AG04450 (cell line): ENCODE data around the gene S100A7A. TPM values are rescaled to one million over a fixed set of nuclear protein-coding genes. Genes with fewer than 3 reads are reported as not detected.

Source experiments
- CTCF ChIA-PET: fragments of 300-600, 350-600 bp; formaldehyde crosslinking; extraction: SDS; loops from one replicate; lab custom pipeline; 2022; ENCODE audit warnings: antibody characterized with exemption, inconsistent platforms; lab: Charles Lee
- POLR2A ChIA-PET: fragments of 350-600 bp; formaldehyde crosslinking; extraction: SDS; loops from one replicate; lab custom pipeline; 2021; ENCODE audit warnings: antibody characterized with exemption, inconsistent platforms; lab: Yijun Ruan, JAX
- DNase-seq: peaks from one replicate; pipeline ENCODE4 v3.0.0-alpha.2; 2011; ENCODE audit warnings: low read depth, low spot score
- H3K27ac ChIP-seq: one replicate; pipeline ENCODE4 v1.5.1; 2012; ENCODE audit warnings: low read depth, low read length, control low read depth
- H3K27me3 ChIP-seq: one replicate; pipeline ENCODE4 v1.6.0; 2012; ENCODE audit warnings: low read length; ENCODE audit not compliant: control insufficient read depth, insufficient read depth
- H3K4me3 ChIP-seq: 2 replicates; pipeline ENCODE4 v1.5.1; 2011; ENCODE audit warnings: mild to moderate bottlenecking, low read depth, low read length, control low read depth
- H3K9me3 ChIP-seq: 2 replicates; pipeline ENCODE4 v1.5.1; 2012; ENCODE audit warnings: low read length; ENCODE audit not compliant: control insufficient read depth, insufficient read depth
- CTCF ChIP-seq: IDR thresholded peaks from 2 replicates; pipeline ENCODE4 v1.5.1; 2011; ENCODE audit warnings: low read depth, low read length, control low read depth, inconsistent platforms
- polyA plus RNA-seq: library from polyadenylated mRNA; depleted of rRNA; stranded (reverse); fragments of >200 nt; gene quantifications from 2 replicates; pipeline ENCODE4 v1.2.3, GENCODE V29; 2011

S100A7A gene
- polyA plus RNA-seq, 1 experiment: not detected

- no peaks in the 10 kb centered on the region for H3K27me3 ChIP-seq
- no peak overlapping the region for H3K27ac ChIP-seq
- DNase-seq: no peak
- no peaks in the 10 kb centered on the region for H3K9me3 ChIP-seq
- ChIA-PET CTCF (interaction anchor here (0.6 to 1.3 kb wide), 3 partner anchors 17 to 122 kb away, joined by 3 to 4 read pairs (median 3); no protein-coding TSS in a partner anchor), POLR2A (no interaction called here)
- H3K4me3 ChIP-seq: no peak overlapping the region
- TF ChIP-seq CTCF: no peak
These were observed 43.7 kb upstream of the S100A7A start for GRCh38 chr1:153372571-153372970.

DNA sequence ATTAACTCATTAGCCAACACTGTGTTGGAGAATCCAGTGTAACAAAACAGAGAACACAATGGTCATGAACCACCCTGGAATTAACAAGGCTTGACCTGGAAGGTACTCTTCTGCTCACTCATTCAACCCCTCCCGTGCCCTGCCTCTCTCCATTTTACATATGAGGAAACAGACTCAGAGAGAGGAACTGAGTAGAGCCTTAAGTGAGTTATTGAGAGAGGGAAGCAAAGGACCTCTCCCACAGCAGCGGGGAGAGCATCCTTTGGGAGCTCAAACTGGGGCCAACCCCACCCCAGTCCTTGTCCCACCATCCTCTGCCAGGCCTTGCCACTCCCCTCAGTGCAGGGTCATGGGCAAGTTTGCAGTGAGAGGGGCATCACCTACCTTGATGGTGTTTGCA is 42.2 kb upstream of the S100A7A start:
- H3K27me3 ChIP-seq: no peaks in the 10 kb centered on the region
- no peaks in the 10 kb centered on the region for H3K9me3 ChIP-seq
- CTCF ChIA-PET: no interaction called here
- H3K4me3 ChIP-seq: no peak overlapping the region
- no peak for DNase-seq
- H3K27ac ChIP-seq: no peak overlapping the region
- no peak for TF ChIP-seq CTCF
- POLR2A ChIA-PET: no interaction called here

DNA sequence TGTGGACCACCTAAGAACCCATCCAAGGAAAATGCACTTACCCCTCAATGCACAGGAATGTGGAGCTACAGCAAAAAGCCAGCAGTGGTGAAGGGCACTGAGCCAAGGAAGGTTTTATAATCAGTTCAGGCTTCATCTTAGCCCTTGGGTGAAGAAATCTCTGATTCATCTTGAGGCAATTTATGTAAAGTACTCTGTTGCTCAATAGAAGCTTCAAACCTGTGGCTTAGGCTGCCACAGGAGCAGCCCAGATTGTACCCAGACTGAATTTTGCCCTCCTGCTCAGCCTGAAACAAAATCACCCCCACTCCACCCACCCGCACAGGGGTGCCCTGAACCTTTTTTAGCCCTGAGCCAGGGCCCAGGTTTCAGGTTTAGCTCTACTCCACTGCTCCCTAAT is 40.8 kb upstream of the S100A7A start, which contains the start of gene S100A12:
Gene S100A12 (minus strand): TSS at position 111 of the 400 bp plus-strand sequence. CDS start 1,029 bp downstream, outside the sequence.
- ChIA-PET CTCF (interaction anchor here (0.6 to 1.0 kb wide), 2 partner anchors 22 to 153 kb away, joined by 3 read pairs; no protein-coding TSS in a partner anchor), POLR2A (no interaction called here)
- peak; percentile 29 for DNase-seq
- H3K9me3 ChIP-seq: peaks cover under 1% of the 10 kb centered on the region; the same call in 1 of the 2 replicates
- no peak within 1 kb of the TSS for H3K27ac ChIP-seq
- no peak within 1 kb of the TSS for H3K4me3 ChIP-seq
- TF ChIP-seq CTCF: no peak
- H3K27me3 ChIP-seq: no peaks in the 10 kb centered on the region

DNA sequence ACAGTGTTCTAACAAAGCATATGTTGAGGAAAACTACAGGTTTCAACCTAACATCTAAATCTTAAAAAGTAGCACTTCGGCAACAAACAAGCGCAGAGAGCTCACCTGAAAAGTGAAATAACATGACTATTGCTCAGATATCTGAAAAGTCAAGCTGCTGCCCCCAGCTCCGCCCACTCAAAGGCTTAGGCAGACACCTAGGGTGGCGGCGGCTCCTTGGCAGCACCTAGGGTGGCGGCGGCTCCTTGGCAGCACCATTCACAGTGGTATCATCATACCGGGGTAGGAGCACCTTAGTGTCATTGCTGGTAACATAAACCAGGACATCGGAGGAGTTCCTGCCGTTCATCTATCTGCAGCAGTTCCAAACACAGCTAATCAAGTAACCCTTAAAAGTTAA is 36.7 kb upstream of the S100A7A start:
- no peak for DNase-seq
- POLR2A ChIA-PET: no interaction called here
- Histone ChIP-seq H3K4me3 (no peak overlapping the region), H3K9me3 (peaks cover 3% of the 10 kb centered on the region; the same call in 1 of the 2 replicates), H3K27ac (no peak overlapping the region), H3K27me3 (no peaks in the 10 kb centered on the region)
- CTCF ChIA-PET: no interaction called here
- TF ChIP-seq CTCF: no peak

DNA sequence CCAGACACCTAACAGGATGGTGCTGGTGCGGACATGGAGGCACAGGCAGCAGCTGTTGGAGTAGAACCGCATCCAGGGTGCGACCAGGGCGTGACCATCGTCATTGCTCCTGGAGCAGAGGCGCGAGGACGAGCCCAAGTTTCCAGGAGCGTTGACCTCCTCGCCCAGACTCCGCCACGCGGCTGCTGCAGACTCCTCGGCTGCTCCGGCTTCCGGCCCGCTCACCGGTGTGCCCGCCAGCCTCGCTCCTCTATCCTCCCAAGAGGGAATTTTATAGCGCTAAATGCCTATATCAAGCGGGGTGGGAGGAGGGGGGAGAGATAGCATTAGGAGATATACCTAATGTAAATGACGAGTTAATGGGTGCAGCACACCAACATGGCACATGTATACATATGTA is 35.6 kb upstream of the S100A7A start:
- Histone ChIP-seq H3K27me3 (no peaks in the 10 kb centered on the region), H3K27ac (no peak overlapping the region), H3K4me3 (no peak overlapping the region), H3K9me3 (peaks cover 3% of the 10 kb centered on the region; the same call in 1 of the 2 replicates)
- TF ChIP-seq CTCF: no peak
- CTCF ChIA-PET: no interaction called here
- DNase-seq: no peak
- POLR2A ChIA-PET: no interaction called here
